Stomach (tissue), 4 donors: ENCODE measurements around the gene STXBP6.

Experiments
- CTCF ChIP-seq, 7 experiments: fragments of 450-650 bp in 4 of 7; fragments of 200-600 bp in 3 of 7; sonication (generic) in 3 of 7; IDR thresholded peaks; one replicate each; pipeline ENCODE4 v1.5.1; 2016 to 2019; ENCODE audit warnings: antibody characterized with exemption in 7 of 7, control low read depth in 2 of 7, mild to moderate bottlenecking in 1 of 7
- POLR2A ChIP-seq, 4 donors: fragments of 450-650 bp; IDR thresholded peaks; one replicate each; pipeline ENCODE4 v1.6.1; 2016; ENCODE audit warnings: antibody characterized with exemption in 4 of 4, control low read depth in 2 of 4, mild to moderate bottlenecking in 1 of 4, moderate library complexity in 1 of 4
- POLR2AphosphoS5 ChIP-seq, 3 donors: sonication (generic); formaldehyde crosslinking; IDR thresholded peaks; one replicate each; pipeline ENCODE4 v1.6.1; 2016; ENCODE audit warnings: antibody characterized with exemption in 3 of 3

DNA sequence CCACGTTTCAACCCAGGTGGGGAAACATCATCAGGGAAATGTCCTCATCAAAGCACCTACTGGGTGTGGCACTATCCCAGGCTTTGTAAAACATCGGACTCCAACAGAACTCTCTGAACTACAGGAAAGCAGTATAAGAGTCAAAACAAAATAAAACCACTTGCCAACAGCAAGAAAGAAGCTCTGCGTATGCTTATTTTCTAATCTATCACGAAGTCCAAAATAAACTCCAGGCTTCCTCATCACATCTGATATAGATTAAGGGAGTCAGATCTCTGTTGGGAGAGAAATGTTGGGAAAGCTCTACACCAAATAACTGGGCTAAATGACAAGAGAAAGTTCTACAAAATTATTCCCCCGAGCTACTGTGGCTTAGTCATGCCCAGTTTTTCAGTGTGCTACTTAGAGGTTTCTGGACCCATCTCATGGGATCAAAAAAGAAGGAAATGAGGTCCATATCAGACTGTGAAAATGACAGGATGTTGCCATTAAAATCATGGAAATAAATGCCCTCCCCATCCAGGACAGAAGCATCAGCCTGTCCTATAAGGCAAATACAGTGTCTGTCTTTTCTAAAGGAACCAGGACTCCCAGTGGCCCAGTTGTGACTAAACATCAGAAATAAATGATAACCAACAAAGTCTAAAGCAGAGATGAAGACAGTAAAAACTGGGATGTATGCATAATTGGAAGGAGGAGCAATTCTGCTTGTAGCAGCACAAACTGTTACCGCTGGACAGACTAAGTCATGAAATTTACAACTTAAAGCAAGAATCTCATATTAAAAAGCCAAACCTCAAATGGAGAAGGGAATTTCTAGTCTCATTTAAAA, 149.5 kb downstream of the STXBP6 start:
- TF ChIP-seq CTCF (IDR thresholded peaks at IDR 0.05) = no peak
- TF ChIP-seq POLR2AphosphoS5 (IDR thresholded peaks at IDR 0.05) = no peak
- TF ChIP-seq POLR2A (IDR thresholded peaks at IDR 0.05) = no peak
